Memory B cell (primary cell): ENCODE results near the gene SMIM33.
"Not testable (repeated sequence)": the region's sequence is repeated elsewhere in the genome, so short reads cannot be mapped to it uniquely, and the experiment has no call there.

Experiments
- ATAC-seq: fragments of 150-1000 bp; cut with Tn5 transposase; 2 replicates; pipeline ENCODE4 v1.10.0; 2021; ENCODE audit warnings: low read depth, mild to moderate bottlenecking, moderate library complexity
- DNase-seq, 2 donors: peaks; one replicate each; pipeline ENCODE4 v3.0.0; 2022; ENCODE audit warnings: low spot score in 2 of 2
- H3K27ac Mint-ChIP-seq: one replicate; pipeline ENCODE4 v1.8.0; 2022; ENCODE audit warnings: mild to moderate bottlenecking, moderate library complexity, mixed read lengths
- H3K27me3 Mint-ChIP-seq: one replicate; pipeline ENCODE4 v1.8.0; 2022; ENCODE audit warnings: mixed read lengths
- H3K36me3 Mint-ChIP-seq: one replicate; pipeline ENCODE4 v1.8.0; 2022; ENCODE audit warnings: mild to moderate bottlenecking, mixed read lengths
- H3K4me1 Mint-ChIP-seq: one replicate; pipeline ENCODE4 v1.8.0; 2022; ENCODE audit warnings: mixed read lengths
- H3K4me3 Mint-ChIP-seq: one replicate; pipeline ENCODE4 v1.8.0; 2022; ENCODE audit warnings: mild to moderate bottlenecking, moderate library complexity, mixed read lengths
- H3K9me3 Mint-ChIP-seq: one replicate; pipeline ENCODE4 v1.8.0; 2022; ENCODE audit warnings: mixed read lengths

SMIM33 gene

GRCh38 chr5:139482050-139482889 lies 11.5 kb downstream of the SMIM33 start, which contains the start of gene STING1:
Gene STING1, minus strand, starts transcription at chr5:139482758. Its CDS starts 1,054 bp downstream, at chr5:139481704.
- DNase-seq (no peak), ATAC-seq (peak; percentile 58)
- H3K4me1 Mint-ChIP-seq, result peaks cover 8% of the 10 kb centered on the region
- H3K4me3 Mint-ChIP-seq, result no peak within 1 kb of the TSS
- H3K27me3 Mint-ChIP-seq, result no peaks in the 10 kb centered on the region
- H3K27ac Mint-ChIP-seq, result no peak within 1 kb of the TSS
- H3K9me3 Mint-ChIP-seq, result no peaks in the 10 kb centered on the region
- H3K36me3 Mint-ChIP-seq, result no peaks in the 10 kb centered on the region

- not testable (repeated sequence) for H3K9me3 Mint-ChIP-seq, H3K4me1 Mint-ChIP-seq, DNase-seq, ATAC-seq, H3K27ac Mint-ChIP-seq, H3K27me3 Mint-ChIP-seq, H3K4me3 Mint-ChIP-seq, H3K36me3 Mint-ChIP-seq
Measured at GRCh38 chr5:139482890-139483208, 12.0 kb downstream of the SMIM33 start.

GRCh38 chr5:139486201-139486600 lies 15.4 kb downstream of the SMIM33 start:
- no peaks in the 10 kb centered on the region for H3K36me3 Mint-ChIP-seq
- no peak for ATAC-seq
- H3K9me3 Mint-ChIP-seq, result no peaks in the 10 kb centered on the region

GRCh38 chr5:139488260-139488659 lies 17.5 kb downstream of the SMIM33 start:
- Mint-ChIP-seq H3K4me3 (no peak overlapping the region), H3K9me3 (no peaks in the 10 kb centered on the region), H3K36me3 (no peaks in the 10 kb centered on the region), H3K27me3 (peaks cover 4% of the 10 kb centered on the region), H3K27ac (no peak overlapping the region), H3K4me1 (peaks cover 4% of the 10 kb centered on the region)
- no peak for DNase-seq
- no peak for ATAC-seq

More at GRCh38 chr5:139486201-139486600, 15.4 kb downstream of the SMIM33 start:
- Mint-ChIP-seq H3K27me3 (peaks cover 2% of the 10 kb centered on the region), H3K4me3 (no peak overlapping the region), H3K4me1 (peaks cover 8% of the 10 kb centered on the region), H3K27ac (no peak overlapping the region)
- DNase-seq, result no peak

- ATAC-seq (no peak), DNase-seq (no peak)
- Mint-ChIP-seq H3K4me3 (no peak overlapping the region), H3K36me3 (no peaks in the 10 kb centered on the region), H3K27me3 (peaks cover 4% of the 10 kb centered on the region), H3K27ac (no peak overlapping the region), H3K4me1 (peaks cover 4% of the 10 kb centered on the region), H3K9me3 (no peaks in the 10 kb centered on the region)
Measured at GRCh38 chr5:139492700-139493192, 21.9 kb downstream of the SMIM33 start.

- no peak for ATAC-seq
- peaks cover 4% of the 10 kb centered on the region for H3K4me1 Mint-ChIP-seq
- no peak overlapping the region for H3K4me3 Mint-ChIP-seq
- H3K36me3 Mint-ChIP-seq, result no peaks in the 10 kb centered on the region
- H3K9me3 Mint-ChIP-seq, result no peaks in the 10 kb centered on the region
- no peak overlapping the region for H3K27ac Mint-ChIP-seq
- DNase-seq, result no peak
- H3K27me3 Mint-ChIP-seq, result peaks cover 4% of the 10 kb centered on the region
Measured at GRCh38 chr5:139494256-139494655, 23.5 kb downstream of the SMIM33 start.

- H3K27ac Mint-ChIP-seq, result no peak overlapping the region
- no peaks in the 10 kb centered on the region for H3K9me3 Mint-ChIP-seq
- ATAC-seq (no peak), DNase-seq (no peak)
- H3K4me3 Mint-ChIP-seq, result no peak overlapping the region
- peaks cover 4% of the 10 kb centered on the region for H3K4me1 Mint-ChIP-seq
- H3K36me3 Mint-ChIP-seq, result no peaks in the 10 kb centered on the region
- peaks cover 2% of the 10 kb centered on the region for H3K27me3 Mint-ChIP-seq
Measured at GRCh38 chr5:139494832-139495231, 24.0 kb downstream of the SMIM33 start.

GRCh38 chr5:139495638-139496435 lies 25.0 kb downstream of the SMIM33 start:
- H3K27ac Mint-ChIP-seq, result no peak overlapping the region
- ATAC-seq, result no peak

GRCh38 chr5:139501381-139501780 lies 30.6 kb downstream of the SMIM33 start:
- DNase-seq, result no peak
- Mint-ChIP-seq H3K4me1 (no peaks in the 10 kb centered on the region), H3K27me3 (no peaks in the 10 kb centered on the region), H3K4me3 (no peak overlapping the region), H3K27ac (no peak overlapping the region), H3K36me3 (no peaks in the 10 kb centered on the region), H3K9me3 (no peaks in the 10 kb centered on the region)
- no peak for ATAC-seq

More at GRCh38 chr5:139495638-139496435, 25.0 kb downstream of the SMIM33 start:
- H3K9me3 Mint-ChIP-seq, result no peaks in the 10 kb centered on the region
- peaks cover 2% of the 10 kb centered on the region for H3K27me3 Mint-ChIP-seq
- H3K4me1 Mint-ChIP-seq, result peaks cover 4% of the 10 kb centered on the region
- DNase-seq, result no peak
- H3K4me3 Mint-ChIP-seq, result no peak overlapping the region
- H3K36me3 Mint-ChIP-seq, result no peaks in the 10 kb centered on the region

- not testable (repeated sequence) for H3K36me3 Mint-ChIP-seq, H3K9me3 Mint-ChIP-seq, H3K27me3 Mint-ChIP-seq, ATAC-seq, H3K4me3 Mint-ChIP-seq, DNase-seq, H3K27ac Mint-ChIP-seq, H3K4me1 Mint-ChIP-seq
Measured at GRCh38 chr5:139503036-139503817, 32.4 kb downstream of the SMIM33 start.

GRCh38 chr5:139503879-139504278 lies 33.1 kb downstream of the SMIM33 start:
- not testable (repeated sequence) for H3K27me3 Mint-ChIP-seq, H3K27ac Mint-ChIP-seq, DNase-seq, H3K9me3 Mint-ChIP-seq, H3K4me3 Mint-ChIP-seq, ATAC-seq, H3K36me3 Mint-ChIP-seq, H3K4me1 Mint-ChIP-seq

- H3K4me3 Mint-ChIP-seq, H3K4me1 Mint-ChIP-seq, H3K27me3 Mint-ChIP-seq, DNase-seq, H3K36me3 Mint-ChIP-seq, H3K9me3 Mint-ChIP-seq, H3K27ac Mint-ChIP-seq, ATAC-seq: not testable (repeated sequence)
Measured at GRCh38 chr5:139504722-139505121, 33.9 kb downstream of the SMIM33 start.

- no peaks in the 10 kb centered on the region for H3K9me3 Mint-ChIP-seq
- H3K27ac Mint-ChIP-seq, result no peak overlapping the region
- ATAC-seq, result no peak
- no peaks in the 10 kb centered on the region for H3K27me3 Mint-ChIP-seq
- no peak for DNase-seq
- peaks cover 11% of the 10 kb centered on the region for H3K4me1 Mint-ChIP-seq
- H3K36me3 Mint-ChIP-seq, result no peaks in the 10 kb centered on the region
- no peak overlapping the region for H3K4me3 Mint-ChIP-seq
Measured at GRCh38 chr5:139512786-139513390, 42.1 kb downstream of the SMIM33 start.
